Lower lobe of right lung (tissue), 2 donors: ENCODE measurements around the gene ANKS3. TPM values are rescaled to one million over a fixed set of nuclear protein-coding genes. Genes with fewer than 3 reads are reported as not detected.

Source experiments
- ATAC-seq, 2 donors: fragments of 200-7000 bp; cut with Tn5 transposase; one replicate each; pipeline ENCODE4 v1.9.1; 2020 to 2022; ENCODE audit warnings: mild to moderate bottlenecking in 2 of 2, moderate library complexity in 2 of 2
- DNase-seq: peaks from one replicate; pipeline ENCODE4 v3.0.0-alpha.2; 2020
- H3K27ac ChIP-seq: fragments of 200-600 bp; one replicate; pipeline ENCODE4 v1.8.0; 2022
- H3K27me3 ChIP-seq: fragments of 200-600 bp; one replicate; pipeline ENCODE4 v1.8.0; 2022; ENCODE audit warnings: low read depth
- H3K36me3 ChIP-seq: fragments of 200-600 bp; one replicate; pipeline ENCODE4 v1.8.0; 2022; ENCODE audit warnings: mild to moderate bottlenecking
- H3K4me1 ChIP-seq: fragments of 200-600 bp; one replicate; pipeline ENCODE4 v1.8.0; 2022
- H3K4me3 ChIP-seq: fragments of 200-600 bp; one replicate; pipeline ENCODE4 v1.8.0; 2022; ENCODE audit warnings: mild to moderate bottlenecking
- H3K9me3 ChIP-seq: fragments of 200-600 bp; one replicate; pipeline ENCODE4 v1.8.0; 2022
- intact Hi-C: fragments of 100-400 bp; cut with DNase I; formaldehyde crosslinking; loops from one replicate; pipeline ENCODE4 v1.11.0; 2022
- total RNA-seq: library from RNA; stranded (reverse); fragmentation: NEBNext Ultra II Directional; extraction: Animal tissue kit (Norgen Biotek cat#: 25700); gene quantifications from one replicate; pipeline ENCODE4 v1.2.1, GENCODE V29; 2021
- TF ChIP-seq, protein P1 (sequence below): fragments of 200-600 bp; IDR thresholded peaks from one replicate; pipeline ENCODE4 v1.8.0; 2022; ENCODE audit warnings: antibody characterized with exemption, mild to moderate bottlenecking
- donor health status: DM: no; HTN: yes; CAD: no; lungs with severe emphysema.

Gene ANKS3
- total RNA-seq, 1 donor from 2014 or later, result 20.6 TPM

- Histone ChIP-seq H3K4me3 (no peak overlapping the region), H3K36me3 (peaks cover 49% of the 10 kb centered on the region), H3K9me3 (no peaks in the 10 kb centered on the region), H3K4me1 (no peaks in the 10 kb centered on the region), H3K27ac (no peak overlapping the region), H3K27me3 (no peaks in the 10 kb centered on the region)
- no peak for DNase-seq
- intact Hi-C loops, result no loop called here
- TF ChIP-seq, protein P1, sequence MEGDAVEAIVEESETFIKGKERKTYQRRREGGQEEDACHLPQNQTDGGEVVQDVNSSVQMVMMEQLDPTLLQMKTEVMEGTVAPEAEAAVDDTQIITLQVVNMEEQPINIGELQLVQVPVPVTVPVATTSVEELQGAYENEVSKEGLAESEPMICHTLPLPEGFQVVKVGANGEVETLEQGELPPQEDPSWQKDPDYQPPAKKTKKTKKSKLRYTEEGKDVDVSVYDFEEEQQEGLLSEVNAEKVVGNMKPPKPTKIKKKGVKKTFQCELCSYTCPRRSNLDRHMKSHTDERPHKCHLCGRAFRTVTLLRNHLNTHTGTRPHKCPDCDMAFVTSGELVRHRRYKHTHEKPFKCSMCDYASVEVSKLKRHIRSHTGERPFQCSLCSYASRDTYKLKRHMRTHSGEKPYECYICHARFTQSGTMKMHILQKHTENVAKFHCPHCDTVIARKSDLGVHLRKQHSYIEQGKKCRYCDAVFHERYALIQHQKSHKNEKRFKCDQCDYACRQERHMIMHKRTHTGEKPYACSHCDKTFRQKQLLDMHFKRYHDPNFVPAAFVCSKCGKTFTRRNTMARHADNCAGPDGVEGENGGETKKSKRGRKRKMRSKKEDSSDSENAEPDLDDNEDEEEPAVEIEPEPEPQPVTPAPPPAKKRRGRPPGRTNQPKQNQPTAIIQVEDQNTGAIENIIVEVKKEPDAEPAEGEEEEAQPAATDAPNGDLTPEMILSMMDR, result no peak
- ATAC-seq, result no peak
Observed at GRCh38 chr16:4748682-4749411, 14.8 kb upstream of the ANKS3 start.

GRCh38 chr16:4747906-4748681, 14.0 kb upstream of the ANKS3 start:
- Histone ChIP-seq H3K27ac (no peak overlapping the region), H3K4me1 (peaks cover 6% of the 10 kb centered on the region), H3K27me3 (no peaks in the 10 kb centered on the region), H3K9me3 (no peaks in the 10 kb centered on the region), H3K4me3 (no peak overlapping the region), H3K36me3 (peaks cover 41% of the 10 kb centered on the region)
- ATAC-seq, result no peak
- TF ChIP-seq, protein P1, result no peak
- DNase-seq, result no peak
- intact Hi-C loops, result no loop called here

GRCh38 chr16:4746991-4747574, 13.0 kb upstream of the ANKS3 start:
- Histone ChIP-seq H3K4me1 (peaks cover 9% of the 10 kb centered on the region), H3K27me3 (no peaks in the 10 kb centered on the region), H3K27ac (no peak overlapping the region), H3K4me3 (no peak overlapping the region), H3K9me3 (no peaks in the 10 kb centered on the region), H3K36me3 (peaks cover 31% of the 10 kb centered on the region)
- ATAC-seq, result no peak
- DNase-seq, result no peak
- TF ChIP-seq, protein P1, result no peak
- intact Hi-C loops, result no loop called here

- H3K4me3 ChIP-seq, result no peak overlapping the region
- peaks cover 23% of the 10 kb centered on the region for H3K36me3 ChIP-seq
- intact Hi-C loops, result no loop called here
- H3K27ac ChIP-seq, result no peak overlapping the region
- no peaks in the 10 kb centered on the region for H3K27me3 ChIP-seq
- TF ChIP-seq, protein P1, result no peak
- DNase-seq (no peak), ATAC-seq (no peak)
- no peaks in the 10 kb centered on the region for H3K9me3 ChIP-seq
- H3K4me1 ChIP-seq, result peaks cover 9% of the 10 kb centered on the region
Observed at GRCh38 chr16:4746215-4746614, 12.1 kb upstream of the ANKS3 start.

DNA sequence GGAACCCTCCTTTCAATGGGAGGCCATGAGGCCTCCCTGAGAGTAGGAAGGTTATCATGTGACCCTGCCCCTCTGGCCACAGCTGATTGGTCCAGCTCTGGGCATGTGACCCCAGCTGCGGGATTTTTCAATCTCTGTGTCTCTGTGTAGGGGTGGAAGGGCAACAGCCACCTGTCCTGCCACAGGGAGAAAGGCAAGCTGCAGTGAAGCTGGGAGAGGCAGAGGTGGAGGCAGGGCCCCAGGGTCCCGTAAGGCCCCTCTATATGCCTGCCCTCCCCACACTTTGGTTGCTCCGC, 11.2 kb upstream of the ANKS3 start:
- H3K9me3 ChIP-seq, result no peaks in the 10 kb centered on the region
- H3K4me1 ChIP-seq, result peaks cover 9% of the 10 kb centered on the region
- no peaks in the 10 kb centered on the region for H3K27me3 ChIP-seq
- DNase-seq (no peak), ATAC-seq (no peak)
- H3K4me3 ChIP-seq, result no peak overlapping the region
- TF ChIP-seq, protein P1, result no peak
- no peak overlapping the region for H3K27ac ChIP-seq
- H3K36me3 ChIP-seq, result peaks cover 13% of the 10 kb centered on the region
- intact Hi-C loops, result no loop called here
